NT2/D1 (cell line): ENCODE data around the gene TNN.

ENCODE experiments used
- DNase-seq: peaks from one replicate; pipeline ENCODE4 v3.0.0-alpha.2; 2011; ENCODE audit warnings: low read depth, low spot score
- H3K27me3 ChIP-seq: 2 replicates; pipeline ENCODE4 v1.6.0; 2011; ENCODE audit warnings: mild to moderate bottlenecking; ENCODE audit not compliant: insufficient read length, insufficient read depth
- H3K36me3 ChIP-seq: 2 replicates; pipeline ENCODE4 v1.6.1; 2011; ENCODE audit warnings: mild to moderate bottlenecking, low read length, mixed read lengths; ENCODE audit not compliant: insufficient read depth, insufficient read length
- H3K4me1 ChIP-seq: 2 replicates; pipeline ENCODE4 v1.5.1; 2011; ENCODE audit not compliant: insufficient read depth, insufficient read length
- H3K4me3 ChIP-seq: 2 replicates; pipeline ENCODE4 v1.5.1; 2011; ENCODE audit warnings: low read depth; ENCODE audit not compliant: insufficient read length
- H3K9ac ChIP-seq: 2 replicates; pipeline ENCODE4 v1.6.0; 2011; ENCODE audit warnings: low read depth; ENCODE audit not compliant: insufficient read length
- H3K9me3 ChIP-seq: 2 replicates; pipeline ENCODE4 v1.5.1; 2011; ENCODE audit warnings: mild to moderate bottlenecking, low read length; ENCODE audit not compliant: insufficient read depth
- SUZ12 ChIP-seq: IDR thresholded peaks from 2 replicates; pipeline ENCODE4 v1.6.1; 2011; ENCODE audit not compliant: insufficient read length, insufficient read depth; ENCODE audit errors: extremely low read depth
- YY1 ChIP-seq: IDR thresholded peaks from 2 replicates; pipeline ENCODE4 v1.6.1; 2011; ENCODE audit not compliant: insufficient read length, insufficient read depth
- ZNF274 ChIP-seq: IDR thresholded peaks from 2 replicates; pipeline ENCODE4 v1.6.1; 2011; ENCODE audit warnings: mild to moderate bottlenecking, low read depth, low read length

Gene TNN

GRCh38 chr1:175081983-175082382 is 14.3 kb downstream of the TNN start:
- no peaks in the 10 kb centered on the region for H3K36me3 ChIP-seq
- H3K27me3 ChIP-seq: no peaks in the 10 kb centered on the region
- no peak for DNase-seq
- no peak overlapping the region for H3K9ac ChIP-seq
- H3K9me3 ChIP-seq: no peaks in the 10 kb centered on the region
- H3K4me3 ChIP-seq: no peak overlapping the region
- no peaks in the 10 kb centered on the region for H3K4me1 ChIP-seq
- no peak for TF ChIP-seq SUZ12
- no peak for TF ChIP-seq ZNF274
- no peak for TF ChIP-seq YY1

GRCh38 chr1:175088525-175088951 is 20.9 kb downstream of the TNN start:
- no peaks in the 10 kb centered on the region for H3K4me1 ChIP-seq
- no peak overlapping the region for H3K4me3 ChIP-seq
- H3K36me3 ChIP-seq: no peaks in the 10 kb centered on the region
- no peak overlapping the region for H3K9ac ChIP-seq
- H3K9me3 ChIP-seq: no peaks in the 10 kb centered on the region
- H3K27me3 ChIP-seq: no peaks in the 10 kb centered on the region
- TF ChIP-seq ZNF274 (no peak), SUZ12 (no peak), YY1 (no peak)
- no peak for DNase-seq

DNA sequence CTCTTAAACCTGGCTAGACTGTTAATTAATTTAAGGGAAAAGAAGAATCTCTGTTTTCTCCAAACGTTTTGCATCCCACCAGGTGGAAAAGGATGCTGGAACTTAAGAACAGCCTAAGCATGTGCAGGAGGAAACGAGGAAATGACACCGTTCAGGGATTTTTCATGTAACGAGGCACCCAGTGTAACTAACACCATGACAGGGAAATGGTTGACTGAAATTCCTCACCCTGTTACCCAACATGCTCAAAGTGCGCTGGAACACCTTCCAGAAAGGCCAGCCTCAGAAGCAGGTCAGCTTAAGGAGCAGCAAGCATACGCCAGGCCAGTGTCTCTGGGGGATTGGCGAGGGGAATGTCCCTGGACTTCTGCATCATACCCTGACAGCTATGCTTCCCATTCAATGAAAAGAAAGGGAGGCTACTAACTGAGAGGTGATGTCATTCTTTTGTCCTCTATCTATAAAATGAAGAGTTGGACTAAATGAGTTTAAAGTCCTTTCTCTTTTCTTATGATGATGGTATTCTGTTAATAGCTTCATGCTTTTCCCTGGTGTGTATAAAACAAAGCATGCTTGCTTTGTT is 21.6 kb downstream of the TNN start:
- TF ChIP-seq SUZ12 (no peak), ZNF274 (no peak), YY1 (no peak)

GRCh38 chr1:175090780-175091179 is 23.1 kb downstream of the TNN start:
- Histone ChIP-seq H3K36me3 (no peaks in the 10 kb centered on the region), H3K4me3 (no peak overlapping the region), H3K9ac (no peak overlapping the region), H3K27me3 (no peaks in the 10 kb centered on the region), H3K4me1 (peaks cover 2% of the 10 kb centered on the region), H3K9me3 (no peaks in the 10 kb centered on the region)
- TF ChIP-seq YY1: no peak
- no peak for DNase-seq

More for the DNA sequence above, 21.6 kb downstream of the TNN start:
- Histone ChIP-seq H3K4me3 (no peak overlapping the region), H3K27me3 (no peaks in the 10 kb centered on the region), H3K9me3 (no peaks in the 10 kb centered on the region), H3K4me1 (peaks cover 2% of the 10 kb centered on the region), H3K36me3 (no peaks in the 10 kb centered on the region), H3K9ac (no peak overlapping the region)
- DNase-seq: no peak

DNA sequence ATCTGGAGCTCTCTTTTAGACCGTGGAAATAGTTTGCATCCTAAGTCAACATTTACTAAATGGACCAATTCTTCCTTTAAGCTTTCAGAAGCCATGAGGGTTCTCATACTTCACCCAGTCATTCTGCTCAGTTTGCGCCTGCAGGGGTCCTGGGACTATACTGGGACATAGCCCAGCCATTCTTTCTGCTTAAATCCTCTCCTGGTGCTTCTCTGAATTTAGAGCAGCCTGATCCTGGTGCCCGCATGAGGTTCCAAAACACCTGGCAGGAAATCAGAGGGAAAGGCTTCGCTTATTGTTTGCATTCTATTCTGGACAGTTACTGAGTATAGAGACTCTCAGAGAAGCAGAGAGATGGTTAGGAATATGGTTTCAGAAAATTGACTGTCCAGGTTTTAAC is 27.0 kb downstream of the TNN start:
- DNase-seq: no peak
- Histone ChIP-seq H3K27me3 (no peaks in the 10 kb centered on the region), H3K4me3 (no peak overlapping the region), H3K9me3 (no peaks in the 10 kb centered on the region), H3K36me3 (no peaks in the 10 kb centered on the region), H3K9ac (no peak overlapping the region), H3K4me1 (peaks cover 2% of the 10 kb centered on the region)
- TF ChIP-seq SUZ12 (no peak), YY1 (no peak), ZNF274 (no peak)

DNA sequence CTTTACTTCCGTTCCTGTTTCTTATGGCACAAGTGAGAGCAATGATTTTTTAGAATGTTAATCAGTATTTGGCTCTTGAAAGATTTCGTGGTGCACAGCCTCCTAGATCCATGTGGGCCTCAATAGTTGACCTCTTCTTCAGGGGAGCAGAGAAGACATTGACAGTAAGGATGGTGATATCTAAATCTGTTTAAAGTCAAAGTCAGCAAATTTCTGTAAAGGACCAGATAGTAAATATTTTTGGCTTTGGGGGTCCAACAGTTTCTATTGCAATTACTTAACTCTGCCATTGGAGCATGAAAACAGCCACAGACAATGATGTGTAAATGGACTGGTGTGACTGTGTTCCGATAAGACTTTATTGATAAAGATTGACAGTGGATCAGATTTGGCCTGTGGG is 27.4 kb downstream of the TNN start:
- no peak for DNase-seq
- TF ChIP-seq ZNF274: no peak
- TF ChIP-seq YY1: no peak
- TF ChIP-seq SUZ12: no peak
- H3K9me3 ChIP-seq: no peaks in the 10 kb centered on the region
- no peaks in the 10 kb centered on the region for H3K27me3 ChIP-seq
- no peak overlapping the region for H3K4me3 ChIP-seq
- no peaks in the 10 kb centered on the region for H3K36me3 ChIP-seq
- H3K4me1 ChIP-seq: peaks cover 2% of the 10 kb centered on the region
- no peak overlapping the region for H3K9ac ChIP-seq

GRCh38 chr1:175095978-175096607 is 28.5 kb downstream of the TNN start:
- Histone ChIP-seq H3K4me1 (peaks cover 2% of the 10 kb centered on the region), H3K27me3 (no peaks in the 10 kb centered on the region), H3K9ac (no peak overlapping the region), H3K9me3 (no peaks in the 10 kb centered on the region), H3K4me3 (no peak overlapping the region), H3K36me3 (no peaks in the 10 kb centered on the region)
- no peak for DNase-seq
- no peak for TF ChIP-seq YY1
- no peak for TF ChIP-seq ZNF274
- no peak for TF ChIP-seq SUZ12
